Stimulated activated CD8-positive, alpha-beta memory T cell treated with anti-CD3 and anti-CD28 coated beads, Interleukin-12 subunit alpha, Interleukin-12 subunit beta, amount 100 ng/mL, for 24 hours (primary cell): Measurements from ENCODE around the gene ADRA1B.

ENCODE experiments used
- DNase-seq: peaks from one replicate; pipeline ENCODE4 v3.0.0-alpha.2; 2020; ENCODE audit errors: extremely low read depth

ADRA1B gene

GRCh38 chr5:159915904-159916840 lies at the start of gene ADRA1B:
Gene ADRA1B (plus strand): TSS chr5:159916482. CDS start chr5:159916906, 424 bp downstream.
- peak; percentile 21 for DNase-seq

GRCh38 chr5:159873680-159874079 lies 42.6 kb upstream of the ADRA1B start:
- no peak for DNase-seq

- no peak for DNase-seq
Observed at GRCh38 chr5:159874263-159874662, 42.0 kb upstream of the ADRA1B start.

- DNase-seq = no peak
Observed at GRCh38 chr5:159877016-159877415, 39.3 kb upstream of the ADRA1B start.

GRCh38 chr5:159877894-159878448 lies 38.3 kb upstream of the ADRA1B start:
- no peak for DNase-seq

GRCh38 chr5:159878988-159879471 lies 37.3 kb upstream of the ADRA1B start:
- DNase-seq = no peak

- no peak for DNase-seq
Observed at GRCh38 chr5:159880676-159881075, 35.6 kb upstream of the ADRA1B start.

GRCh38 chr5:159881967-159882366 lies 34.3 kb upstream of the ADRA1B start:
- no peak for DNase-seq

- no peak for DNase-seq
Observed at GRCh38 chr5:159883522-159883950, 32.7 kb upstream of the ADRA1B start.

GRCh38 chr5:159884917-159885620 lies 31.2 kb upstream of the ADRA1B start:
- DNase-seq = no peak

- DNase-seq = no peak
Observed at GRCh38 chr5:159886296-159886695, 30.0 kb upstream of the ADRA1B start.

- no peak for DNase-seq
Observed at GRCh38 chr5:159887050-159887449, 29.2 kb upstream of the ADRA1B start.

GRCh38 chr5:159888860-159889259 lies 27.4 kb upstream of the ADRA1B start:
- no peak for DNase-seq

- DNase-seq = no peak
Observed at GRCh38 chr5:159890141-159890540, 26.1 kb upstream of the ADRA1B start.

- DNase-seq = no peak
Observed at GRCh38 chr5:159891371-159891770, 24.9 kb upstream of the ADRA1B start.

GRCh38 chr5:159893040-159893695 lies 23.1 kb upstream of the ADRA1B start:
- DNase-seq = no peak

- DNase-seq = no peak
Observed at GRCh38 chr5:159894149-159894720, 22.0 kb upstream of the ADRA1B start.

- no peak for DNase-seq
Observed at GRCh38 chr5:159897786-159898393, 18.4 kb upstream of the ADRA1B start.

GRCh38 chr5:159899067-159900049 lies 16.9 kb upstream of the ADRA1B start:
- no peak for DNase-seq

GRCh38 chr5:159901308-159901707 lies 15.0 kb upstream of the ADRA1B start:
- no peak for DNase-seq
